ENCODE data around the gene TNNI2. TPM values are rescaled to one million over a fixed set of nuclear protein-coding genes. Genes with fewer than 3 reads are reported as not detected.

Gene TNNI2
- total and polyA plus RNA-seq, 2 donors (not counting 1 experiment from before 2014, with no cell fraction given) = 2.9 to 12.9 TPM

DNA sequence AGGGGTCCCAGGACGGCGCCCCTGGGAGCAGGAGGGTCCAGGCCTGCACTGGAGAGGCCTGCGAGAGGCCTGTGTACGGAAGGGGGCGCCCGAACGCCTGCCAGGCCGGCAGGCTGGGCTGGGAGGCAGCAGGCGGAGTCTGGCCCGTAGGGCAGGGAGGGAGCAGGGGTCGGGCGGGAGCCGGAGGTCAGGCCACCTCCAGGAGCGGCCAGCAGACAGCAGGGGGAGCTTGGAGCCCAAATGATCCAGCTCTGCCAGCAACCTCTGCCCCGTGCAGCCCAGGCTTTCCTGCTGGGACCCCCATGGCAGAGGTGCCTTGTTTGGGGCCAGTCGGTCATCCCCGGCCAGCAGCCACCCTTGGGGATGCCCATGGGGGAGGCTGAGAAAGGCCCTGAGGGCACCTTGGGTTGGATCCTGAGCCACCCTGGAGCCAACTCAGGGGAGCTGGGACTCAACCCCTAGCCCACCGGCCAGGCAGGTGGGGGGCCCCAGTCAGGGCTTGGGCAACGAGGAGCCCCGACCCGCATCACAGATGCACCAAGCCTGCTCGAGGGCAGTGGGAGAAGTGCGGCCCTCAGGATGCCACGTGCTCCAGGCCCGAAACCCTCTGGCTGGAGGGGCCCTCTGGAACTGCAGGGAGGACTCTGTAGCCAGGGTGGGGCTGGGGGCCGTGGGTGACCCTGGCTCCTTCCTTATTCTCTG, 13.6 kb upstream of the TNNI2 start:
- H3K9ac ChIP-seq (ENCODE audit: low read length) = no peak overlapping the region
- DNase-seq (peak; percentile 36), ATAC-seq (ENCODE audit: low read depth) (peak; percentile 31)
- CTCF ChIA-PET = interaction anchor here (1.1 to 2.2 kb wide), 5 partner anchors 8 to 326 kb away, joined by 3 to 14 read pairs (median 8); no protein-coding TSS in a partner anchor
- H3K4me1 Mint-ChIP-seq = no peaks in the 10 kb centered on the region
- no peaks in the 10 kb centered on the region for H3K36me3 ChIP-seq (replicated peaks in 1 of 2; ENCODE audit: control extremely low read depth in 1 of 2, control insufficient read depth in 1 of 2, extremely low read depth in 1 of 2, insufficient read depth in 2 of 2, low read length in 1 of 2)
- no peak overlapping the region for H3K4me2 ChIP-seq (replicated peaks; ENCODE audit: low read depth, low read length, poor library complexity, severe bottlenecking)
- intact Hi-C loops (cut with micrococcal nuclease) = no loop called here
- 48% methylated on average over 26 of the region's 26 CpGs for WGBS (ENCODE audit: insufficient coverage)
- H3K79me2 ChIP-seq (ENCODE audit: control insufficient read depth, insufficient read depth, low read length) = no peaks in the 10 kb centered on the region
- no peak overlapping the region for H3K4me3 ChIP-seq (ENCODE audit: control extremely low read depth in 1 of 5, extremely low read depth in 1 of 5, insufficient read depth in 1 of 5, low read depth in 2 of 5, low read length in 4 of 5)
- no peak overlapping the region for H3K27ac ChIP-seq (ENCODE audit: low read length in 2 of 2)
- H2AFZ ChIP-seq (ENCODE audit: insufficient read depth, low read depth, low read length, poor library complexity, severe bottlenecking) = no peak overlapping the region
- no peaks in the 10 kb centered on the region for H3K4me1 ChIP-seq (ENCODE audit: control insufficient read depth in 2 of 2, insufficient read depth in 2 of 2, low read length in 2 of 2)
- no peaks in the 10 kb centered on the region for H3K9me3 ChIP-seq (ENCODE audit: control extremely low read depth in 1 of 3, control insufficient read depth in 2 of 3, insufficient read depth in 1 of 3, low read length in 2 of 3)
- H3K9me3 Mint-ChIP-seq (ENCODE audit: insufficient read depth) = no peaks in the 10 kb centered on the region
- no peak overlapping the region for H3K27ac Mint-ChIP-seq
- H3K27me3 ChIP-seq (replicated peaks in 1 of 4; ENCODE audit: control extremely low read depth in 1 of 4, control insufficient read depth in 3 of 4, insufficient read depth in 4 of 4, low read length in 3 of 4) = peaks cover 0 to 5% (median 0%) of the 10 kb centered on the region in 4 experiments
- POLR2A ChIA-PET = no interaction called here
- H3K27me3 Mint-ChIP-seq = peaks cover 14% of the 10 kb centered on the region
- TF ChIP-seq, protein P1, sequence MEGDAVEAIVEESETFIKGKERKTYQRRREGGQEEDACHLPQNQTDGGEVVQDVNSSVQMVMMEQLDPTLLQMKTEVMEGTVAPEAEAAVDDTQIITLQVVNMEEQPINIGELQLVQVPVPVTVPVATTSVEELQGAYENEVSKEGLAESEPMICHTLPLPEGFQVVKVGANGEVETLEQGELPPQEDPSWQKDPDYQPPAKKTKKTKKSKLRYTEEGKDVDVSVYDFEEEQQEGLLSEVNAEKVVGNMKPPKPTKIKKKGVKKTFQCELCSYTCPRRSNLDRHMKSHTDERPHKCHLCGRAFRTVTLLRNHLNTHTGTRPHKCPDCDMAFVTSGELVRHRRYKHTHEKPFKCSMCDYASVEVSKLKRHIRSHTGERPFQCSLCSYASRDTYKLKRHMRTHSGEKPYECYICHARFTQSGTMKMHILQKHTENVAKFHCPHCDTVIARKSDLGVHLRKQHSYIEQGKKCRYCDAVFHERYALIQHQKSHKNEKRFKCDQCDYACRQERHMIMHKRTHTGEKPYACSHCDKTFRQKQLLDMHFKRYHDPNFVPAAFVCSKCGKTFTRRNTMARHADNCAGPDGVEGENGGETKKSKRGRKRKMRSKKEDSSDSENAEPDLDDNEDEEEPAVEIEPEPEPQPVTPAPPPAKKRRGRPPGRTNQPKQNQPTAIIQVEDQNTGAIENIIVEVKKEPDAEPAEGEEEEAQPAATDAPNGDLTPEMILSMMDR (IDR thresholded peaks at IDR 0.05) = no peak
- TF ChIP-seq EZH2 (IDR thresholded peaks at IDR 0.05; ENCODE audit: borderline replicate concordance, insufficient read depth, low read depth, low read length, poor library complexity, severe bottlenecking) = no peak
- H4K20me1 ChIP-seq (ENCODE audit: control insufficient read depth, insufficient read depth, low read length, poor library complexity, severe bottlenecking) = no peaks in the 10 kb centered on the region
- H3K4me3 Mint-ChIP-seq = no peak overlapping the region

DNA sequence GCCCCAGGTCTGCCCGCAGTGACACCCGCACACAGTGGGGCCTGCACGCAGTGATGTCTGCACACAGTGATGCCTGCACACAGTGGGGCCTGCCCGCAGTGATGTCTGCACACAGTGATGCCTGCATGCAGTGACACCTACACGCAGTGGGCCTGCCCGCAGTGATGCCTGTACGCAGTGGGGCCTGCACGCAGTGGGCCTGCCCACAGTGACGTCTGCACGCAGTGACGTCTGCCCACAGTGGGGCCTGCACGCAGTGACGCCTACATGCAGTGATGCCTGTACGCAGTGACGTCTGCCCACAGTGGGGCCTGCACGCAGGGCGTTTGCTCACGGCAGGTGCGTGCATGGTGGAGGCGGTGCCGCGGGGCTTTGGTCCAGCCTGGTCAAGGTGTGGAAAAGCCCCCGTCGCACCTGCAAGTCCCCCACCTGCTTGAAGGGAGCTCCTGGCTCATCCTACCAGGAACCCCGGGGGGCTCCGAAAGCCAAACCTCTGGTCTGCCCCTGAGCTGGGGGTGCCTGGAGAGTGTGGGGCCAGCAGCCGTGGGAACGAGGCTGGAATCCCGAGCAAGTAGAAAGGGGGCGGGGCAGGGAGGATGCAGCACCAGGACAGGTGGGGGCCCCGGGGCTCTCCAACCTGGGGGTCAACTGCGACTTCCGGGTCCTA, 12.9 kb upstream of the TNNI2 start:
- peaks cover 14% of the 10 kb centered on the region for H3K27me3 Mint-ChIP-seq
- H3K4me3 Mint-ChIP-seq = no peak overlapping the region
- no peaks in the 10 kb centered on the region for H3K9me3 Mint-ChIP-seq (ENCODE audit: insufficient read depth)
- Histone ChIP-seq H4K20me1 (ENCODE audit: control insufficient read depth, insufficient read depth, low read length, poor library complexity, severe bottlenecking) (no peaks in the 10 kb centered on the region), H3K4me2 (replicated peaks; ENCODE audit: low read depth, low read length, poor library complexity, severe bottlenecking) (no peak overlapping the region), H3K4me3 (ENCODE audit: control extremely low read depth in 1 of 5, extremely low read depth in 1 of 5, insufficient read depth in 1 of 5, low read depth in 2 of 5, low read length in 4 of 5) (no peak overlapping the region), H3K9me3 (ENCODE audit: control extremely low read depth in 1 of 3, control insufficient read depth in 2 of 3, insufficient read depth in 1 of 3, low read length in 2 of 3) (no peaks in the 10 kb centered on the region), H3K4me1 (ENCODE audit: control insufficient read depth in 2 of 2, insufficient read depth in 2 of 2, low read length in 2 of 2) (no peaks in the 10 kb centered on the region), H3K36me3 (replicated peaks in 1 of 2; ENCODE audit: control extremely low read depth in 1 of 2, control insufficient read depth in 1 of 2, extremely low read depth in 1 of 2, insufficient read depth in 2 of 2, low read length in 1 of 2) (no peaks in the 10 kb centered on the region), H3K9ac (ENCODE audit: low read length) (no peak overlapping the region), H3K27ac (ENCODE audit: low read length in 2 of 2) (no peak overlapping the region), H3K79me2 (ENCODE audit: control insufficient read depth, insufficient read depth, low read length) (no peaks in the 10 kb centered on the region), H2AFZ (ENCODE audit: insufficient read depth, low read depth, low read length, poor library complexity, severe bottlenecking) (no peak overlapping the region), H3K27me3 (replicated peaks in 1 of 4; ENCODE audit: control extremely low read depth in 1 of 4, control insufficient read depth in 3 of 4, insufficient read depth in 4 of 4, low read length in 3 of 4) (peaks cover 0 to 9% (median 0%) of the 10 kb centered on the region in 4 experiments)
- CTCF ChIA-PET = interaction anchor here (1.1 to 2.2 kb wide), 5 partner anchors 8 to 176 kb away, joined by 3 to 14 read pairs (median 5); no protein-coding TSS in a partner anchor
- intact Hi-C loops (cut with micrococcal nuclease) = no loop called here
- 97% methylated on average over 33 of the region's 33 CpGs for WGBS (ENCODE audit: insufficient coverage)
- H3K27ac Mint-ChIP-seq = peak overlapping the region; percentile 41
- DNase-seq (no peak), ATAC-seq (ENCODE audit: low read depth) (no peak)
- H3K4me1 Mint-ChIP-seq = no peaks in the 10 kb centered on the region
- POLR2A ChIA-PET = no interaction called here
- TF ChIP-seq, protein P1 (IDR thresholded peaks at IDR 0.05) = no peak
- no peak for TF ChIP-seq EZH2 (IDR thresholded peaks at IDR 0.05; ENCODE audit: borderline replicate concordance, insufficient read depth, low read depth, low read length, poor library complexity, severe bottlenecking)
